HEK293 (cell line): ENCODE results near the gene DSE.

Experiments
- CTCF ChIA-PET: fragments of 350-600 bp; formaldehyde crosslinking; extraction: SDS; loops from one replicate; lab custom pipeline; 2021; ENCODE audit warnings: antibody characterized with exemption; lab: Yijun Ruan, JAX
- POLR2A ChIA-PET: fragments of 300-600 bp; formaldehyde crosslinking; extraction: SDS; loops from one replicate; lab custom pipeline; 2020; ENCODE audit warnings: antibody characterized with exemption, inconsistent platforms; lab: Yijun Ruan, JAX
- H3K27ac ChIP-seq: fragments of 200-500 bp; sonication (Bioruptor generic); 2 replicates; pipeline ENCODE4 v1.5.1; 2014; ENCODE audit warnings: low read depth, low read length, control low read depth, inconsistent platforms; ENCODE audit errors: extremely low read depth
- H3K36me3 ChIP-seq, 2 experiments: fragments of 200-500 bp in 1 of 2; sonication (Bioruptor generic) in 1 of 2; 1 replicate in 1 of 2; 2 replicates in 1 of 2; pipeline ENCODE4 v1.5.1; 2014 to 2017; ENCODE audit warnings: inconsistent platforms in 2 of 2, low read length in 2 of 2; ENCODE audit not compliant: control insufficient read depth in 2 of 2, insufficient read depth in 1 of 2
- H3K4me1 ChIP-seq: fragments of 200-500 bp; sonication (Bioruptor generic); 2 replicates; pipeline ENCODE4 v1.5.1; 2014; ENCODE audit warnings: mild to moderate bottlenecking, low read length, inconsistent platforms; ENCODE audit not compliant: control insufficient read depth, insufficient read depth
- H3K4me3 ChIP-seq: 2 replicates; pipeline ENCODE4 v1.5.1; 2011; ENCODE audit warnings: low read depth, mild to moderate bottlenecking, control low read depth, low read length, moderate library complexity
- H3K9me3 ChIP-seq: fragments of 200-500 bp; sonication (Bioruptor generic); 2 replicates; pipeline ENCODE4 v1.5.1; 2014; ENCODE audit warnings: low read depth, low read length, inconsistent platforms; ENCODE audit not compliant: control insufficient read depth, insufficient read depth
- EGR2 ChIP-seq: fragments of 450-650 bp; formaldehyde crosslinking; IDR thresholded peaks from 2 replicates; pipeline ENCODE4 v1.5.1; 2016; ENCODE audit warnings: low read depth, missing biosample characterization, missing genetic modification characterization
- GLIS1 ChIP-seq: fragments of 450-650 bp; formaldehyde crosslinking; IDR thresholded peaks from 2 replicates; pipeline ENCODE4 v1.5.1; 2016; ENCODE audit warnings: missing biosample characterization, missing genetic modification characterization
- MZF1 ChIP-seq: fragments of 450-650 bp; formaldehyde crosslinking; IDR thresholded peaks from 2 replicates; pipeline ENCODE4 v1.5.1; 2017; ENCODE audit warnings: missing biosample characterization, missing genetic modification characterization, borderline replicate concordance
- OSR2 ChIP-seq: fragments of 450-650 bp; formaldehyde crosslinking; IDR thresholded peaks from 2 replicates; pipeline ENCODE4 v1.5.1; 2016; ENCODE audit warnings: missing biosample characterization, missing genetic modification characterization
- PBX3 ChIP-seq: sonication (generic); formaldehyde crosslinking; IDR thresholded peaks from 2 replicates; pipeline ENCODE4 v1.8.1; 2022; ENCODE audit warnings: mild to moderate bottlenecking, moderate library complexity, missing genetic modification reagents
- PRDM10 ChIP-seq: fragments of 450-650 bp; formaldehyde crosslinking; IDR thresholded peaks from 2 replicates; pipeline ENCODE4 v1.5.1; 2016; ENCODE audit warnings: missing biosample characterization, missing genetic modification characterization
- SCRT1 ChIP-seq: fragments of 450-650 bp; formaldehyde crosslinking; IDR thresholded peaks from 2 replicates; pipeline ENCODE4 v1.5.1; 2016; ENCODE audit warnings: missing biosample characterization, missing genetic modification characterization, borderline replicate concordance
- SP2 ChIP-seq: fragments of 450-650 bp; formaldehyde crosslinking; IDR thresholded peaks from 2 replicates; pipeline ENCODE4 v1.5.1; 2016; ENCODE audit warnings: missing biosample characterization, missing genetic modification characterization
- TCF7L2 ChIP-seq: IDR thresholded peaks from 2 replicates; pipeline ENCODE4 v1.6.1; 2011; ENCODE audit warnings: low read depth, mild to moderate bottlenecking, inconsistent platforms, low read length, moderate library complexity, borderline replicate concordance
- ZBTB49 ChIP-seq: fragments of 450-650 bp; formaldehyde crosslinking; IDR thresholded peaks from 2 replicates; pipeline ENCODE4 v1.5.1; 2016; ENCODE audit warnings: missing biosample characterization, missing genetic modification characterization, low read depth
- ZNF24 ChIP-seq: fragments of 450-650 bp; formaldehyde crosslinking; IDR thresholded peaks from 2 replicates; pipeline ENCODE4 v1.5.1; 2016; ENCODE audit warnings: missing biosample characterization, missing genetic modification characterization
- ZNF266 ChIP-seq: fragments of 450-650 bp; formaldehyde crosslinking; IDR thresholded peaks from 2 replicates; pipeline ENCODE4 v1.5.1; 2016; ENCODE audit warnings: missing biosample characterization, missing genetic modification characterization, low read depth
- ZNF274 ChIP-seq, 2 experiments: fragments of 200-500 bp in 1 of 2; fragments of 450-650 bp in 1 of 2; sonication (Bioruptor generic) in 1 of 2; formaldehyde crosslinking in 1 of 2; IDR thresholded peaks; 2 replicates each; pipeline versions ENCODE4 v1.5.1 to v1.6.1; 2014 to 2016; ENCODE audit warnings: borderline replicate concordance in 1 of 2, inconsistent platforms in 1 of 2, low read length in 1 of 2, missing biosample characterization in 1 of 2, missing genetic modification characterization in 1 of 2
- ZNF335 ChIP-seq: fragments of 450-650 bp; formaldehyde crosslinking; conservative IDR thresholded peaks from 2 replicates; pipeline ENCODE4 v1.5.1; 2016; ENCODE audit warnings: missing biosample characterization, missing genetic modification characterization
- ZNF350 ChIP-seq: fragments of 450-650 bp; formaldehyde crosslinking; IDR thresholded peaks from 2 replicates; pipeline ENCODE4 v1.5.0; 2017; ENCODE audit warnings: missing biosample characterization, mild to moderate bottlenecking, missing genetic modification characterization
- ZNF366 ChIP-seq: fragments of 450-650 bp; formaldehyde crosslinking; conservative IDR thresholded peaks from 2 replicates; pipeline ENCODE4 v1.5.1; 2016; ENCODE audit warnings: missing biosample characterization, missing genetic modification characterization
- ZNF416 ChIP-seq: fragments of 450-650 bp; formaldehyde crosslinking; IDR thresholded peaks from 2 replicates; pipeline ENCODE4 v1.5.1; 2016; ENCODE audit warnings: missing biosample characterization, missing genetic modification characterization
- ZNF426 ChIP-seq: fragments of 450-650 bp; formaldehyde crosslinking; IDR thresholded peaks from 2 replicates; pipeline ENCODE4 v1.5.1; 2017; ENCODE audit warnings: missing biosample characterization, missing genetic modification characterization, mild to moderate bottlenecking, inconsistent platforms, moderate library complexity
- ZNF449 ChIP-seq: fragments of 450-650 bp; formaldehyde crosslinking; IDR thresholded peaks from 2 replicates; pipeline ENCODE4 v1.5.1; 2017; ENCODE audit warnings: missing biosample characterization, mild to moderate bottlenecking, missing genetic modification characterization, moderate library complexity
- ZNF521 ChIP-seq: fragments of 450-650 bp; formaldehyde crosslinking; IDR thresholded peaks from 2 replicates; pipeline ENCODE4 v1.5.1; 2017; ENCODE audit warnings: missing biosample characterization, mild to moderate bottlenecking, missing genetic modification characterization
- ZNF629 ChIP-seq: fragments of 450-650 bp; formaldehyde crosslinking; IDR thresholded peaks from 2 replicates; pipeline ENCODE4 v1.5.1; 2017; ENCODE audit warnings: missing biosample characterization, missing genetic modification characterization
- ZNF660 ChIP-seq: fragments of 450-650 bp; IDR thresholded peaks from 2 replicates; pipeline ENCODE4 v1.5.1; 2018; ENCODE audit warnings: missing biosample characterization, mild to moderate bottlenecking, missing genetic modification characterization
- ZNF768 ChIP-seq: fragments of 450-650 bp; formaldehyde crosslinking; IDR thresholded peaks from 2 replicates; pipeline ENCODE4 v1.5.1; 2018; ENCODE audit warnings: missing biosample characterization, mild to moderate bottlenecking, missing genetic modification characterization
- ZNF791 ChIP-seq: fragments of 450-650 bp; formaldehyde crosslinking; IDR thresholded peaks from 2 replicates; pipeline ENCODE4 v1.5.1; 2016; ENCODE audit warnings: missing biosample characterization, missing genetic modification characterization
- ZSCAN4 ChIP-seq: fragments of 450-650 bp; formaldehyde crosslinking; IDR thresholded peaks from 2 replicates; pipeline ENCODE4 v1.5.1; 2017; ENCODE audit warnings: missing biosample characterization, missing genetic modification characterization
- ZXDB ChIP-seq: fragments of 450-650 bp; formaldehyde crosslinking; IDR thresholded peaks from 2 replicates; pipeline ENCODE4 v1.5.1; 2016; ENCODE audit warnings: missing biosample characterization, missing genetic modification characterization

Gene DSE

GRCh38 chr6:116450769-116451740, 80.3 kb downstream of the DSE start (continued):
- TF ChIP-seq OSR2 (tag by site-specific recombination) (no peak), ZNF335 (tag by site-specific recombination) (no peak), ZNF521 (tag by site-specific recombination) (no peak), MZF1 (tag by site-specific recombination) (no peak), ZNF768 (tag by site-specific recombination) (no peak), SP2 (tag by site-specific recombination) (no peak), SCRT1 (no peak), EGR2 (tag by site-specific recombination) (peak; percentile 44; the same call in 1 of the 2 replicates), TCF7L2 (no peak), ZXDB (no peak), ZNF416 (tag by site-specific recombination) (no peak), ZNF426 (tag by site-specific recombination) (no peak), ZNF629 (tag by site-specific recombination) (no peak), ZNF366 (tag by site-specific recombination) (no peak), GLIS1 (tag by site-specific recombination) (no peak), ZNF274 (IDR thresholded peaks at IDR 0.05; ENCODE audit: low read length) (no peak), ZNF274 (tag by site-specific recombination; IDR thresholded peaks at IDR 0.05; ENCODE audit: borderline replicate concordance) (no peak), ZNF791 (tag by site-specific recombination) (no peak)

GRCh38 chr6:116451916-116452315, 81.2 kb downstream of the DSE start:
- Histone ChIP-seq H3K9me3 (no peaks in the 10 kb centered on the region), H3K4me3 (no peak overlapping the region), H3K27ac (no peak overlapping the region), H3K36me3 (no peaks in the 10 kb centered on the region), H3K4me1 (peaks cover 8% of the 10 kb centered on the region)
- POLR2A ChIA-PET, result no interaction called here
- CTCF ChIA-PET, result interaction anchor here (0.8 to 2.1 kb wide), 4 partner anchors 10 to 164 kb away, joined by 3 to 10 read pairs (median 4); no protein-coding TSS in a partner anchor
- no peak for TF ChIP-seq ZBTB49 (tag by site-specific recombination)
- TF ChIP-seq ZNF266 (tag by site-specific recombination), result no peak
- TF ChIP-seq ZSCAN4 (tag by site-specific recombination), result no peak
- no peak for TF ChIP-seq ZNF24 (tag by site-specific recombination)
- TF ChIP-seq PBX3 (CRISPR knock-in tag), result no peak
- no peak for TF ChIP-seq ZNF350 (tag by site-specific recombination)
- TF ChIP-seq ZNF449 (tag by site-specific recombination), result no peak
- TF ChIP-seq PRDM10 (tag by site-specific recombination), result no peak
- no peak for TF ChIP-seq ZNF660 (tag by site-specific recombination)
